Uterus (tissue), 4 donors: ENCODE results near the gene BLNK. TPM values are rescaled to one million over a fixed set of nuclear protein-coding genes. Genes with fewer than 3 reads are reported as not detected.

Experiments used
- DNase-seq, 2 donors: peaks; one replicate each; pipeline ENCODE4 v3.0.0-alpha.2; 2019 to 2020
- H3K27ac ChIP-seq, 2 donors: fragments of 200-600 bp; sonication (generic); 1 replicate in 1 of 2; 2 replicates in 1 of 2; pipeline ENCODE4 v1.5.1; 2016 to 2018
- H3K27me3 ChIP-seq, 2 donors: fragments of 200-600 bp; sonication (generic); one replicate each; pipeline ENCODE4 v1.5.1; 2018 to 2019; ENCODE audit warnings: control low read depth in 1 of 2
- H3K36me3 ChIP-seq, 2 donors: fragments of 200-600 bp; sonication (generic); one replicate each; pipeline ENCODE4 v1.5.1; 2019; ENCODE audit warnings: control low read depth in 1 of 2
- H3K4me1 ChIP-seq, 2 donors: fragments of 200-600 bp; sonication (generic); one replicate each; pipeline ENCODE4 v1.5.1; 2018 to 2019; ENCODE audit warnings: control low read depth in 1 of 2
- H3K4me3 ChIP-seq, 2 donors: fragments of 200-600 bp; sonication (generic); 1 replicate in 1 of 2; 2 replicates in 1 of 2; pipeline ENCODE4 v1.5.1; 2018 to 2019; ENCODE audit warnings: mild to moderate bottlenecking in 1 of 2
- H3K9me3 ChIP-seq, 2 donors: fragments of 200-600 bp; sonication (generic); one replicate each; pipeline ENCODE4 v1.5.1; 2019; ENCODE audit warnings: control low read depth in 1 of 2
- CTCF ChIP-seq, 4 experiments: fragments of 200-600 bp in 2 of 4; fragments of 450-650 bp in 2 of 4; sonication (generic) in 2 of 4; IDR thresholded peaks; one replicate each; pipeline ENCODE4 v1.5.1; 2016 to 2019; ENCODE audit warnings: antibody characterized with exemption in 4 of 4, mild to moderate bottlenecking in 2 of 4, moderate library complexity in 1 of 4
- POLR2A ChIP-seq, 2 donors: fragments of 450-650 bp; IDR thresholded peaks; one replicate each; pipeline ENCODE4 v1.6.1; 2016; ENCODE audit warnings: antibody characterized with exemption in 2 of 2, mild to moderate bottlenecking in 1 of 2, moderate library complexity in 1 of 2
- intact Hi-C: fragments of 100-400 bp; cut with DNase I; formaldehyde crosslinking; loops from one replicate; pipeline ENCODE4 v1.15.1; 2023; ENCODE audit warnings: low total_unique reads
- total RNA-seq, 4 donors: library from RNA; depleted of rRNA in 3 of 4; stranded (reverse); fragments of >200 nt in 3 of 4; gene quantifications; one replicate each; pipeline versions ENCODE4 v1.1.0 to v1.2.4, GENCODE V29; 2014 to 2023
- donor health status: DM: yes; HTN: yes; CAD: no.

BLNK gene
- total RNA-seq, 4 donors from 2014 or later = 0.67 to 3.9 (median 1.8) TPM; not detected in 1

GRCh38 chr10:96188916-96189315, 82.5 kb downstream of the BLNK start:
- no peak for DNase-seq
- no peaks in the 10 kb centered on the region for H3K9me3 ChIP-seq
- intact Hi-C loops = no loop called here
- H3K4me1 ChIP-seq = no peaks in the 10 kb centered on the region
- H3K27me3 ChIP-seq = no peaks in the 10 kb centered on the region
- H3K36me3 ChIP-seq = no peaks in the 10 kb centered on the region
- H3K4me3 ChIP-seq = no peak overlapping the region
- TF ChIP-seq POLR2A (IDR thresholded peaks at IDR 0.05) = no peak
- TF ChIP-seq CTCF (IDR thresholded peaks at IDR 0.05) = no peak
- H3K27ac ChIP-seq = no peak overlapping the region

- TF ChIP-seq CTCF (IDR thresholded peaks at IDR 0.05) (no peak), POLR2A (IDR thresholded peaks at IDR 0.05) (no peak)
- no peaks in the 10 kb centered on the region for H3K36me3 ChIP-seq
- H3K4me3 ChIP-seq = no peak overlapping the region
- DNase-seq = no peak
- no peaks in the 10 kb centered on the region for H3K9me3 ChIP-seq
- intact Hi-C loops = no loop called here
- no peaks in the 10 kb centered on the region for H3K27me3 ChIP-seq
- H3K27ac ChIP-seq = no peak overlapping the region
- no peaks in the 10 kb centered on the region for H3K4me1 ChIP-seq
Measured at GRCh38 chr10:96188421-96188820, 82.9 kb downstream of the BLNK start.

GRCh38 chr10:96176985-96177384, 94.4 kb downstream of the BLNK start:
- TF ChIP-seq POLR2A (IDR thresholded peaks at IDR 0.05) (no peak), CTCF (IDR thresholded peaks at IDR 0.05) (no peak)
- H3K9me3 ChIP-seq = peaks cover 0 to 11% of the 10 kb centered on the region in 2 donors

GRCh38 chr10:96172666-96173065, 98.7 kb downstream of the BLNK start:
- H3K36me3 ChIP-seq = no peaks in the 10 kb centered on the region
- no peak overlapping the region for H3K27ac ChIP-seq
- no peak for TF ChIP-seq POLR2A (IDR thresholded peaks at IDR 0.05)
- TF ChIP-seq CTCF (IDR thresholded peaks at IDR 0.05) = no peak
- no peaks in the 10 kb centered on the region for H3K4me1 ChIP-seq
- intact Hi-C loops = no loop called here
- peaks cover 0 to 26% of the 10 kb centered on the region in 2 donors for H3K9me3 ChIP-seq
- no peak for DNase-seq
- H3K4me3 ChIP-seq = no peak overlapping the region
- no peaks in the 10 kb centered on the region for H3K27me3 ChIP-seq

More at GRCh38 chr10:96176985-96177384, 94.4 kb downstream of the BLNK start:
- H3K27ac ChIP-seq = no peak overlapping the region
- no peak overlapping the region for H3K4me3 ChIP-seq
- no peaks in the 10 kb centered on the region for H3K36me3 ChIP-seq
- no peaks in the 10 kb centered on the region for H3K4me1 ChIP-seq
- intact Hi-C loops = no loop called here
- no peak for DNase-seq
- no peaks in the 10 kb centered on the region for H3K27me3 ChIP-seq

GRCh38 chr10:96170230-96170629, 101.1 kb downstream of the BLNK start:
- Histone ChIP-seq H3K4me3 (no peak overlapping the region), H3K27ac (no peak overlapping the region), H3K27me3 (no peaks in the 10 kb centered on the region), H3K9me3 (peaks cover 0 to 18% of the 10 kb centered on the region in 2 donors), H3K36me3 (no peaks in the 10 kb centered on the region), H3K4me1 (no peaks in the 10 kb centered on the region)
- intact Hi-C loops = no loop called here
- TF ChIP-seq POLR2A (IDR thresholded peaks at IDR 0.05) = no peak
- TF ChIP-seq CTCF (IDR thresholded peaks at IDR 0.05) = no peak
- DNase-seq = no peak
